GM03348 (cell line): ENCODE data around the gene DCAF16.

Experiments used
- DNase-seq: peaks from one replicate; pipeline ENCODE4 v3.0.0; 2012; ENCODE audit warnings: low spot score

The DCAF16 gene

DNA sequence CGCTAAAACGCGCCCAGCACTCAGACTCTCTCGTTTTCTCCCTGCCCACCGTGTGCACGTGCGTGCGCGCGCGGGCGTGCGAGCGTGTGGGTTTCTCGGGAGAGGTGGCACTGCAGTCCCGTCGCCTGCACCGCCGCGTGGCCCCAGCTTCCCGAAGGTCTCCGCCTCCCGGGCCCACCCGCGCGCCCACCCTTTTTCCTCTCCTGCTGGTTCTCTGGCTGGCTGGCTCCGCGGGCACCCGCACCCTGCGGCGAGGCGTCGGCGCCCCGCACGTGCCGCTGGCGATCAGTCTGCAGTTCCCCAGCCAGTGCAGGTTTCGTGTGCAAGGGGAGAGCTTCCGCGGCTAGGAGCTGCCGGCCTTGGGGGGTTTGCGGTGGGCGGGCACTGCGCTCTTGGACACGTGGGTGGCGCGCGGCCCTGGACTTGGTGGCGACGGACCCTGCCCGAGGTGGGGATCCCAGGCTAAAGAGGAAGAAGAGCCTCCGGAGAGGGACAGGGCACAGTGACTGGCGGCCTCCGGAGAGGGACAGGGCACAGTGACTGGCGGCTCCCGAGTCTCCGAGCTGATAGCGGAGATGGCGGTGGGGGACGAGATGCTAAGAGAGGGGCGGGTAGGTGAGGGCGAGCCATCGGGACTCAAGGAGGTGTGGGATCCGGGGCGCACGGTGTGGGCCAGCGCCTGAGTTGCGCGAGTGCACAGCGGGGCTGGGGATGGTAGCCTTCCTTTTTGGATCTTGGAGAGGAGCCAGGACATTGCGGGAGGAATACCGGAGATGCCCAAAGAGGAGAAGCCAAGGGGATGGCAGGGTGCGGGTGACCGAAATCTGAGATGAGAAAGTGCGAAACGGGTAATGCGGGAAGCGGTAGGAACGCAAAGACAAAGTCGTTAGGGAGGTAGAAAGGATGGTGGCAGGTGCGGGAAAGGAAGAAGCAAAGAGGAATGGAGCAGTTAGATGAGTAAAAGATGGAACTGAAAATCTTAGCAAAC lies 29.0 kb downstream of the DCAF16 start, which contains the start of gene FAM184B:
Gene FAM184B (minus strand): TSS at position 322 of the 988 bp plus-strand sequence. CDS start 322 bp downstream, outside the sequence.
- peak; percentile 45 for DNase-seq

DNA sequence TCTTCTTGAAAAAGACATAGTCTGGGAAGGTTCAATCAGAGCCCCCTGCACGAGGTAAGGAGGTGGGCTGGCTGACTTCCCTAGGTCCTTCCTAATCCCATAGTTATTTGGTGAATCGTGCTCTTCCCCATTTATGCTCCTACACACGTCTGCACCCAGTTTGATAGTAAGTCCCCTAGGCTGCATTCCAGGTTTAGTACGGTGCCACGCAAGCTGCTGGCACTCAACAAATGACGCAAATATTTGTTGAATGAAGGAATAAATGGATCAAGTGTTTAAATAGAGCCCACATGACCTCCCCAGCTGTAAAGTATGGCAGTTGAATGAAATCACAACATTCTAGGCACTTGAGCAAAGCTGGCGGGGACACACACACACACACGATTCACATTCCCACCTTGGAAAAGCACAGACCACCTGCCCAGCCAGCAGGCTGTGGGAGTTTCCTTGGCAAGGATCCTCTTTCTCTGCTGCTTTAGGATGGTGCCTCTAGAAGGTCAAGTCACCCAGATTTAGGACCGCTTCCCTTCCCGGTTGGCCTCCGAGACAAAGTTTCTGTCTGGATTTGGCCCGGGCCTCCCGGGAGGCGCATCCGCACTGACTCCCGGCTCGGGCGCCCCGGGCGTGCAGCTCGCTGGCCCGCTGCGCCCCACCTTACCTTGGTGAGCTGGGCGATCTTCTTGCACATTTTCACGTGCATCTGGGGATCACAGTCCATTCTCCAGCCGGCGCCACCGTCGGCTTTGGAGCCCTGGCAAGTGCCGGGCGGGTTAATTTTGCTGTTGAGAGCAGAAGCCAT lies 29.9 kb downstream of the DCAF16 start:
- DNase-seq = peak; percentile 21

DNA sequence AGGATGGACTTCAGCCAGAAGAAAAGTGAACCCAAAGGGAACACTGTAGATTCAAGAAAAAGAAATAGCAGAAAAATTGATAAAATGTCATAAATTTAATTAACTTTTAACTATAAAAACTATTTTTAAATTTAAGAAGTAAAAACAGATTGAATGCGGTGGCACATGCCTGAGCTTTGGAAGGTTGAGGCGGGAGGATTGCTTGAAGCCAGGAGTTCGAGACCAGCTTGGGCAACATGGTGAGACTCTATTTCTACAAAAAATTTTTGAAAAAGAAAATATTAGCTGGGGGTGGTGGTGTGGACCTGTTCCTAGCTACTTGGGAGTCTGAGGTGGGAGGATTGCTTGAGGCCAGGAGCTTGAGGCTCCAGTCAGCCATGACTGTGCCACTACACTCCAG lies 32.1 kb downstream of the DCAF16 start:
- DNase-seq = no peak

DNA sequence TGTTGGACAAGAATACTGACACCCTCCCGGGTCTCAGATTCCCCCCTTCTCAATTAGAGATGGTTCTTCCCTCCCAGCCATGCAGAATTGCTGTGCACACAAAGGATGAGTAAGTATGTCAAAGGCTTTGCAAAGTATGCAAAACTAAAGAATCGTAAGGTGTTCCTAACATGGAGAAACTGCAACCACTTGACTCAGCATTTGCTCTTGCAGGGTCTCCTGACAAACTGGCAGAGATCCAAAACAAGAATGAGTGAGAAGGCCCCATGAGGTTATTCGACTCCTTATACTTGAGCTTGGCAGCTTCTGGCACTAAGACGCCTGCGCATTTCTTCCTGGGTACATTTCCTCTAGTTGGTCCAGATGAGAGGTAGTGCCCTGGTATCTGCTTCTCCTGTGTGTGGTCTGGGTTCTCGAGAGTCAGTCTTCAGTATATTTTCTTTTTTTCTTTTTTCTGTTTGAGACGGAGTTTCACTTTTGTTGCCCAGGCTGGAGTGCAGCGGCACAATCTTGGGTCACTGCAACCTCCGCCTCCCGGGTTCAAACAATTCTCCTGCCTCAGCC lies 37.3 kb downstream of the DCAF16 start:
- no peak for DNase-seq

DNA sequence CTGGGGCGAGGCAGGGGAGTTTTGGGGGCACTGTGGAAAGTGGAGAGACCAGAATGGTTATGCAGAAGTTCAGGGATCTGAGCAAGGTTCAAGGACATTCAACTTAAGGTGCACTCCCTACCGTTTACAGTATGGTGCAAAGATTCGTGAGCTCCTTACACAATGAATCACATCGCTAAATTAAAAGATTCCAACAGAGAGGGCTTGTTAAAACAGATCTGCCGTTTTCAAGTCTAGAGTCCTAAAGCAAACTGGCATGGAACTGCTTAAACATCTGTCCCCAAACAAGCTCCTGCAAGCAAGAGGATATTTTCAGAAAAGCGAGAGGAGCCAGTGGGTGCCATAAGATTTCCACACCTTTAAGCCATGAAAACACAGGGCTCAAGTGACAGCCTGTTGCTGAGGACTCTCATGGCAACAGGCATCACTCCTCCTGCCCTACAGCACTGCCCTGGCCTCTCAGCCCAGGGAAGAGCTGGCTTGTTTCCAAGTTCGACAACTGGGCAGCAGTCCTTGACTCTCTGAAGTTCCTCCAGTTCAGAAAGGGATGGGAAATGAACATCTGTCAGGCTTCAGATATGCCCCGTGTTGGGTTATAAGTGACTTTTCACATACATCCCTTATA lies 39.2 kb downstream of the DCAF16 start:
- DNase-seq = no peak

DNA sequence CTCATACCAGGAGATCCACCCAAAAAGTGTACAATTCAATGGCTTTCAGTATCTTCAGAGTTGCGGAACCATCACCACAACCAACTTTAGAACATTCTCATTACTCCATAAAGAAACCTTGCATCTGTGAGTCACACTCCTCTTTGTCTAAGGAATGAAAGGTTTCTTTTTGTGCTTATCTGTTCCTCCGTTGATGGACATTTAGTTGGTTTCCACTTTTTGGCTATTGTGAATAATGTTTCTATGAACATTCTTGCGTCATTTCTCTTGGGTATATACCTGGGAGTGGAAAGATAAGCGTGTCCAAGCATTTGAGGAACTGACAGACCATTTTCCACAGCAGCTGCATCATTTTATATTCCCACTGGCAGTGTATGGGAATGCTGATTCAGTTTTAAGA lies 39.7 kb downstream of the DCAF16 start:
- no peak for DNase-seq

DNA sequence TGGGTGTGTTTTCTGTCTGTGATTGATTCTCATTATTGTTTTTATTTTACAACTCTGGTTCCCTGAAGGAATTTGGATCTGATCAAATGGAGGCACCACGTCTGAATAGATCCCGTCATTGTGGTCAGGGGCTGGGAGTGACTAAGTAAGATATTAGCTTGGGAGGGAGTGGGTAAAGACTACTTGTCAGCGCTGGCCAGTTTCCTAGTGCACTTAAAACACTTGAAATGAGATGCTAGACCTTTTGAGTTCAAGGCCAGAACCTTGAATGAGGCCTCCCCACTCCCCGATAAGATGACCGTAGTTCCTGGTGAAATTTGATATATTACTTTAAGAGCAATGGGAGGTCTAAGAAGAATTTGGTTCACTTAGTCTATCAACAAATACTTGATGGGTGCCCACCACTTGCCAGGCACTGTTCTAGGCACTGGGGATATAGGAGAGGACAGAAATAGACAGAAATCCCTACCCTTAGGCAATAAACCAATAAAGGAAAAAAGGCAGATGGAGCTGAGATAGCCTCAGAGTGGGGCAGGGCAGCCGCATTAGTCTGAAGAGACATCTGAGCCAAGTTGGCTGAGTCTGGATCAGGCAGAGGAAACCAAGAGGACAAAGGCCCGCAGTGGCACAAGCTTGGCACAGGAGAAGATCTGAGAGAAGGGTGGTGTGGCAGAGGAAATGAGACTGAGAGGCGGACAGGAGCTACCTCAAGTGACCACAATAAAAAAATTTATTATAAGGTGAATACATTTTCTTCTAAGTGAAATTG lies 41.0 kb downstream of the DCAF16 start:
- no peak for DNase-seq

DNA sequence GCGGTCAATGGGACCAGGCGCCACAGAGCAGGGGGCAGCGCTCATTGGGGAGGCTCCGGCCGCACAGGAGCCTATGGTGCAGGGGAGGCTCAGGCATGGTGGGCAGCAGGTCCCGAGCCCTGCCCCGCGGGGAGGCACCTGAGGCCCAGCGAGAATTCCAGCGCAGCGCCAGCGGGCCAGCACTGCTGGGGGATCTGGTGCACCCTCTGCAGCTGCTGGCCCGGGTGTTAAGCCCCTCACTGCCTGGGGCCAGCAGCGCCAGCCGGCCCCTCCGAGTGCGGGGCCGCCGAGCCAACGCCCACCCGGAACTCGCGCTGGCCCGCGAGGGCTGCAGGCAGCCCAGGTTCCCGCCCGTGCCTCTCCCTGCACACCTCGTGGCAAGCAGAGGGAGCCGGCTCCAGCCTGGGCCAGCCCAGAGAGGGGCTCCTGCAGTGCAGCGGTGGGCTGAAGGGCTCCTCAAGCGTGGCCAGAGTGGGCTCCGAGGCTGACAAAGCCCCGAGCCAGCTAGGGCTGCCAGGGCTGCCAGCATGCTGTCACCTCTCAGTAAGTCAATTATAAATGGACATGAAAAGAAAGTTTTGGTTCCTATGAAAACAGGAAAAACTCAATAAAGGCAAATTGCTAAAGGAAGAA lies 43.6 kb downstream of the DCAF16 start:
- DNase-seq = no peak

DNA sequence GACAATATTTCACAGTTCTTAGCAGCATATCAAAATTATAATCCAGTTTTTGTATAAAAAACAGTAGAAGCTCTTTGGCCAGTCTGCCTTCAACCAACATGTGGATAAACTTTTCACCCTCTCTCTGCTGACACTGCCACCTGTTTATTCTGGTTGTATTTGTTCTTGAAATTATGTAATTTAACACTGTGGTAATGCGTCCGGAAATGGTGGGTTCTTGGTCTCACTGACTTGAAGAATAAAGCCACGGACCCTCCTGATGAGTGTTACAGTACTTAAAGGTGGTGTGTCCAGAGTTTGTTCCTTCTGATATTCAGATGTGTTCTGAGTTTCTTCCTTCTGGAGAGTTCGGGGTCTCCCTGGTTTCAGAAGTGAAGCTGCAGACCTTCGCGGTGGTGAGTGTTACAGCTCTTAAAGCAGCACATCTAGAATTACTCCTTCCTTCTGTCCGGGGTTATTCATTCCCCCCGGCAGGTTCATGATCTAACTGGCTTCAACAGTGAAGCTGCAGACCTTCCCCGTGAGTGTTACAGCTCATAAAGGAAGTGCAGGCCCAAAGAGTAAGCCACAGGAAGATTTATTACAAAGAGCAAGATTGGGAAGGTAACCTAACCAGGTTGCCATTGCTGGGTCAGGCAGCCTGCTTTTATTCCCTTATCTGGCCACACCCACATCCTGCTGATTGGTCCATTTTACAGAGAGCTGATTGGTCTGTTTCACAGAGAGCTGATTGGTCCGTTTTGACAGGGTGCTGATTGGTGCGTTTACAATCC lies 44.9 kb downstream of the DCAF16 start:
- no peak for DNase-seq

DNA sequence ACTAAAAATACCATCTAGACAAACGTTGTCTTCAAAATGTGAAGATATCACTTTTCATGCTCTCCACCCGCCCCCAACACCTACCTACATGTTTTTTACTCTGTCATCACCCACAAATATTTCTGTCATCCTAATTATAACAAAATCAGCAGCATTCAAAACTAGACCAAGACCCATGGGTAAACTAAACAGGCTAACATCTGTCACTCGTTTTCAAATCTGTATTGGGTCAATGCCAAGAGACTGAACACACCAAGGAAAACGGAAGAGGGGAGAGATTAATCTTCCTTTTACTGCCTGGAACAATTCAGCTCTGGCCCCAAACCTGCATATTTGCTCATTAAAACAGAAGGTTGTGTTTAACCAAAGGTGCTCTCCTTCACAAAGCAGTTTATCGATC lies 46.6 kb downstream of the DCAF16 start:
- DNase-seq = no peak

DNA sequence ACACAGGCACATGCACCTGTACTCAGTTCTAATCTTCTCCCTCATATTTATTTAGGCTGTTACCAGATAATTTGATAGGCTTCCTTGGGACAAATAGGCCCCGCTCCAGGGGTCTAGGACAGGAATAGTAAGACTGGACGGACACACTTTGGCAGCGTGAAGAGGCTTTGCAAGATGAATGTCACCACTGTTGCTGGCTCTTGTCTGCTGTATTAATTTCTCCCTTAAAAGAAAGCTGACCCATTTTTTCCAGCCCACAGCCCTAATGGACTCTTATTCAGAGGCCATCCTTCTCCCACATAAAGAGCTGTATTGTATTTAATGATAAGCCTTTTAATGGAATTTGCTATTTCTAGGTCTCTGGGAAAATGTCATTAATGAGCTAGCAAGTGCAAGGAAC lies 47.1 kb downstream of the DCAF16 start:
- DNase-seq = no peak

DNA sequence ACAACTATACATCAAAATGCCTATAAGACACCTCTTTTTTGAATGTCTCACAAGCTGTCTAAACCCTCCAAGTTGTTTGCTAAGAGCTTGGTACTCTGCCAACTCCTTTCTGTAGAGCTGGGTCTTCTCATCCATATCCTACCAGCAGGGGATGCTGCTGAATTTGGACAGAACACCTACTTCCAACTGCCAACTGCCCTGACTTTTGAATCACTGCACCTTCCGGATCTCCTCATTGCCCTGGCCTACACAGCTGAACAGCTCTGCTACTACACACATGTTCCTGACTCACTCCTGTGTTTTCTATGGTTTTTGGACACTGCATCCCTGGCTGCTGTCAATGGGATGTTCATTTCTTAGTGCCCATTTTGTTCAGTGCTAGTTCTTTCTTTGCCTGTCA lies 47.8 kb downstream of the DCAF16 start:
- DNase-seq = peak; percentile 17

DNA sequence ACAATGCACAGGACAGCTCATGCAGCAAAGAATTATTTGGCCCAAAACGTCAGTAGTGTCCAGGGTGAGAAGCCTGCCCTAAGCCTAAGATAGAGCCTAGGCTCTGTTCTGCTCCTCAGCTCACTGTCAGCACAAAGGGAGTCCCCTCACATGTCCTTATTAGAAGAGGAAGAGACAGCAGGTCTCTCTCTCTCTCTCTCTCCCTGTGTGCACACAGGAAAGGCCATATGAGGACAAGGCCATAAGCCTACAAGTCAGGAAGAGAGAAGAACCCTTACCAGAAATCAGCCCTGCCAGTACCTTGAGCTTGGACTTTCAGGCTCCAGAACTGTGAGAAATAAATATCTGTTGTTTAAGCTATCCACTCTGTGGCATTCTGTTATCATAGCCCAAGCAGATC lies 49.5 kb downstream of the DCAF16 start:
- no peak for DNase-seq

DNA sequence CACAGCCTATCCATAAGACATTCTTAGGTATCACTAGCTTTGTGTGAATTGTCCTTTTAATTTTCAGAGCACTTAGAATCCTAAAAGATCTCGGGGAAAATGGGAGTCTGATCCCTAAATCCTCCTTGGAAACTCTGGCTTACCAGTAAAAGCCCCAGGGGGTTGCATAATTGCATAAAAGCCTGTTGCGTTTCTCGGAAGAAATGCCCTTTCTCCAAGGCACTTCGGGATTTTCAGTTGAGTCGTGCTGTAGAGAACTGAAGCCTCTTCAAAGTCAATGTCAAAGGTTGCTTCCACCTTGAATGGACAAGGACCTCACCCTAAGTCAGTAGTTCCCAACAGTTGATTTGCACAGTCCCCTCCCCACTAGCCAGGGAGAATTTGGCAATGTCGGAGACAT lies 49.9 kb downstream of the DCAF16 start:
- no peak for DNase-seq

DNA sequence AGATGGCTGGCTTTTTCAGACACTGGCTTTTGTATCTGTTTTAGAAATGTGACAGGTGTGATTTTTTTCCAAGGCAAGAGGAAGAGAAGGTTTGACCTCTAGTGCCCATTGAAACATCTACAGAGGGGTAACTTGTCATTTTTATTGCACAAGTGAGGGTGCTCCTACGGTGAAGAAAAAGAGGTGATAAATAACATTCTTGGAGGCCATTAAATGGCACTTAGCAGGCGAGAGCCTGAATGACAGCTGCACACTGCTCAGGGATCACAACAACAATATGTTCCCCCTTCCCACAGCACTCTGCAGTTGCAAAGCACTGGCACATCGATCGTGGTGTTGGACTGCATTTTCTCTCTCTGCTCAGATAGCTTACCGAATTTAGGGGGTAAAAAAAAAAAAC lies 52.1 kb downstream of the DCAF16 start:
- DNase-seq = no peak

DNA sequence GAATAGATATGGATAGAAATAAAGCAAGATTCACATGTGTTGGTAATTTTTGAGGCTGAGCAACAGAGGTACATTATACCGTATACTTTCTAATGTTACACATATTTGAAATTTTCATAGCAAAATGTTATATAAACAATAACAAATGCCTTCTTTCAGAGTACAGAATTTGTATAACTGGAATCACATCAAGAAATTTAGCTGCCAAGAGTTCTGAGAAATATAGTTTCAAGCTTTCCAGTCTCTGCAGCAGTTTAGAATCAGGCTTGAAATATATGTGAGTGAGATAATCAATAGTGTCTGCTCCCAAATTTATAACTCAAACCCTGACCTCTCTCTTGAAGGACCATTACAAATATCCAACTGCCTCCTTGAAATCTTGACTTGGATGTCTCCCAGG lies 52.9 kb downstream of the DCAF16 start:
- no peak for DNase-seq

DNA sequence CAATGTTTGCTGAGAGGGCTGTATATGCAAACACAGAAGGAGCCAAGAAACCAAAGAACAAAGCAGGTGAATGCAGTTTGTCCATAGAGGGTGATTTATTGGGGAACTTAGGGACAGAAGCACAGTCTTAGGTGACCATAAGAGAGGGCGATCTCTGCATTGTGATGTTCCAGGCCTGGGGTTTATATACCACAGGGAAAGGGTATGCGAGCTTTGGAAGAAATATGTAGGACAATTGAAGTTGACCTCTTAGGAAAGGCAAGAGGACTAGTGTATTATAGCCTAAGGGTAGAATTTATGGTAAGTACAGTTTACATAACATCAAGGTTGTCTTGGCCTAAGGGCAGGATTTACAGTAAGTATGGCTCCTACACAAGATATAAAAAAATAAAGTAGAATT lies 56.9 kb downstream of the DCAF16 start:
- DNase-seq = no peak
